ENCODE measurements around the gene PLCH2.
"Not testable (repeated sequence)": the region's sequence is repeated elsewhere in the genome, so short reads cannot be mapped to it uniquely, and the experiment has no call there.

The PLCH2 gene

GRCh38 chr1:2443277-2444137 is 32.6 kb upstream of the PLCH2 start:
- no peak for DNase-seq

DNA sequence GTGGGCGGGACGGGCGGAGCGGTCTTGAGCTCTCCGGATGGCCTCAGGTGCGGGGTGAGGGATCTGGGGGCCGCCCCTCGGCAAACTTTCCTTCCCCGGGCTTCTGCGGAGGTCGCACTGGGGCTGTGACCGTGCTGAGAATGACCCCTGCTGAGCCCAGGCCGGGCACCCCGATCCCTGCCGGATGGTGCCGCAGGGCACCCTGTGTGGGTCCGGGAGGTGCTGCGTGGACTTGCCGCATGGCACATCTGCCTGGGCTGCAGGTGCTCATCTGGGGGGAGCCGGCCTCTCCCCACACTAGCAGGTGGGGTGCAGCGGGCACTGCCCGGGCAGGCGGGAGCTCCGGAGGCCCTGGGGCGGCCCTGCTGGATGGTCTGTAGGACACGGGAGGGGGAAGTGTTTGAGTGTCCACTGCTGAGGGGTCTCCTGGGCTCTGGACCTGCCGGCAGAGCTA is 31.9 kb upstream of the PLCH2 start:
- no peak for DNase-seq

DNA sequence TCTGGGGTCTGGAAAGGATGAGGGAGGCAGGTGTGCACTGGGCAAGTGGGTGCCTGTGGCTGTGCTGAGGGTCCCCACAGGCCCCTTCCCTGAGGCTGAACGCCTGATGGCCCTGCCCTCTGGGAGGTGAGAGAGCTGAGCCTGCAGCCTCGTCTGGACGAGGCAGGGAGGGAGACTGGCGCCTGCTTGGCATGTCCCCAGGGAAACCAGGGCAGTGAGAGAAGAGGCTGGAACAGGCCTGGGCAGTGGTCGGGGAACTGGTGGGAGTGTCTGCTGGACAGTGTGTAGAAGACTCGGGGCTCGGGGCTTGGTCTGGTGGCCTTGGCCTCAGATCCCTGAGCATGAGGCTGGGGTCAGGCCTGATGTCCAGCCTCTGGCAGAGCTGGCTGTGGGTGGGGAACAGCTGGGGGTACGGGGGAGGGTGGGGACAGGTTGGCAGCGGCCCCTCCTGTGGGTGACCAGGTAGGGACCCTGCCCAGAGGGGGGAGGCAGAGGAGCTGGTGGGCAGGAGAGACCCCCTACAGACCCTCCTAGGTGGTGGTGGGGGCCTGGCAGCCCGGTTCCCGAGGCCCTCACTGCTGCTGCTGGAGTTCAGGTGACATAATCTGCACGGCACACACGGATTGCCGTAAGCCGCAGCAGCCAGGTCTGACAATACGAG is 30.8 kb upstream of the PLCH2 start:
- DNase-seq: no peak

DNA sequence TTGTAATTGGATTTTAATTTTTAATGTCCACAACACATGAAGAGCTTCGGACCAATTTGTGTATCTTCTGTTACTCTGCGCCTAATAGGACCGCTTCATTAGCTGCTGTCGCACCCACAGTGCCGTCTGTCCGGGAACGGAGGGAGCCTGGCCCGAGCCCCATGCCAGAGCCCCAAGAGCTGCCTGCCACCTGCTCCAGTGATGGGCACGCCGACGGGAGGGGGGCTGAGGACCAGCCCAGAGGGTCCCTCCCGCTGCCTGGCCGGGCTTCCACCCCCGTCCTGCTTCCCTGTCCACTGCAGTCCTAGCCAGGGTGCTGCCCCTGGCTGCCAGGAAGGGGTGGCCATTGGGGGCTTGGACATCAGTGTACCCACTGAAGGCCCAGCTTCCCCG is 30.3 kb upstream of the PLCH2 start:
- DNase-seq: no peak

DNA sequence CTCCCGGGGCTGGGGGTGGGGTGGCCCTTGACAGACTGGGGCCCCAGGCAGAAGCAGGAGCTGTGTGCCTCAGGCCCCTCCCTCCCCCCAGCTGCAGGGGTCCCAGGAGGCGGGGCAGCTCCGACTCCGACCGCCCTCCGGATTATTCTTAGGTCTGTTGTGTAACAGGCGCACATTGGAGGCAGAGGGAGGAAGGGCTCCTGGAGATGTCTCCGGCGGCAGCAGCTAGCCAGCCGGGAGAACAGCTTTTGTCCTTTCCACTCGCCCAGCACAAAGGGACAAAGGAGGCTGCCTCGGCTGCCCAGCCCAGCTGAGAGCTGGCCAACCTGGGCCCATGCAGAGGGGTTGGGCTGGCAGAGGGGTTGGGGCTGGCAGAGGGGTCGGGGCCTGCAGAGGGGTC is 29.7 kb upstream of the PLCH2 start:
- no peak for DNase-seq

DNA sequence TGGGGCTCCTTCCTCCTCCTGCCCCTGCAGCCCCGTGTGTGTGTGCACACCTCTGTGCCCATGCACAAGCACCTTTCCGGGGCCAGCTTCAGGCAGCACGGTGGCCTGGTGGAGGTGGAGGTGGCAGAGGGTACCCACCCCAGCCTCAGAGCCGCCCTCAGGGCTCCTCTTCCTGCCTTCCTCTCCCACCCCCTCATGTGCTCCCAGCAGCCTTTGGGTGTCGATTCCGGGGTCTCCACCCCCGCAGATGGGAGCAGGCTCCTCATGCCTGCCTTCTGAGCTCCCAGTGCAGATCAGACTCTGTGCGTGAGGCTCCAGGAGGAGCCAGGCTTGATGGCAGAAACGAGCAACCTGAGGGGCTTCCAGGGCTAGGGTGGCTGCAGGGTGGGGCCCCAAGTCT is 29.2 kb upstream of the PLCH2 start:
- DNase-seq: no peak

DNA sequence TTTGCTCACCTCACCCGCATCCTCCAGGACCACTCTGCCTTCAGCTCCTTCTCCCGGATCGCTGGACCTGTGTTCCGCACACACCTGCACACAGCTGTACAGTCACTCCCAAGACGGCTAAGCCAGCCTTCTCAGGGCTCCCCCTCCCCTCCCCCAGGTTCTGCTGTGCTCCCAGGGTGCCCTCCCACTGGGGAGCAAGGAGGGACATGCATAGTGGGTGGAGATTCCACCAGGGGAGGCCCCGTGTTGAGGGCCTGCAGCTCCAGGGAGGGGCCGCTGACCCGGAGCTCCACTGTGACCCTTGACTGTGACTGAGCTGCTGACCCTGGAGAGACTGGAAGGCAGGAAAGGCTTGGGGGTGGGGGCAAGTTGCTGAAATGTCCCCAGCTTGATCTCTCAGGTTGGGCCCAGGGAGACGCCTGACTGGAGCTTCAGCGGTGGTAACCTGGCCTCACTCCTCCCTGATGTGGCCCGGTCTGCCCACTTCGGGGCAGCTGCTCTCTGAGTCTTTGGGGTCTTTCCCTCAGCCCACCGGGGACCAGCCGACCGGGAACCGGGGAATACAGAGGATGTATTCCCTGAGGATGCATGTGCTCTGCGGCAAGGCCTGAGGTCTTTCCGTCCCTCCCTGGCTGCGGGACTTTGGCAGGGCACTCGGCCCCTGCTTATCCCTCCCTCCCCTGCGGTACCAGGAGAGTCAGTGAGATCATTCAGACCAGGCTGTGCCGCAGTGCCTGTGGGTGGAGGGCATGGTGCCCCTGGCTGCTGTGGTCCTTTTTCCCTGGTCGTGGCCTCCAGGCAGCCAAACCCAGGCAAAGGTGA is 28.6 kb upstream of the PLCH2 start:
- no peak for DNase-seq

GRCh38 chr1:2448098-2448445 is 28.0 kb upstream of the PLCH2 start:
- DNase-seq: peak; percentile 63

- DNase-seq: no peak
Observed at GRCh38 chr1:2449636-2450454, 26.2 kb upstream of the PLCH2 start.

DNA sequence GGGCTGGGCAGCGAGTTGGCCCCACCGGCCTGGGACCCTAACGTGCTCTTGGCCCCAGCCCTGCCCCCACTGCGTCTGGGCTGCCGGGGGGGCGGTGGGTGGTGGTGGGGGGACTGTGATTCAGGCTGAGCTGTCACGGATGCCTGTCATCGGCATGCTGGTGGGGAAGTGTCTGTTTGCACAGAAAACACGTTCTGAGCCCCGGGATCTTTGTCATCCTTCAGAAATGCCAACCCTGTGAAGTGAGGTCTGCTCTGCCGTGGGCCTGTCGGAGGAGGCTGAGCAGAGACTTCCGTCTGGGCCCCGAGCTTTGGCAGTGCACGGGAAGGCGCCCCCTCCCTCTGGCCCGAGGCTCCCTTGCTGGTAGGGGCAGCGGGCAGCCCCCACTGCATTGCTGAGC is 24.3 kb upstream of the PLCH2 start:
- DNase-seq: no peak

DNA sequence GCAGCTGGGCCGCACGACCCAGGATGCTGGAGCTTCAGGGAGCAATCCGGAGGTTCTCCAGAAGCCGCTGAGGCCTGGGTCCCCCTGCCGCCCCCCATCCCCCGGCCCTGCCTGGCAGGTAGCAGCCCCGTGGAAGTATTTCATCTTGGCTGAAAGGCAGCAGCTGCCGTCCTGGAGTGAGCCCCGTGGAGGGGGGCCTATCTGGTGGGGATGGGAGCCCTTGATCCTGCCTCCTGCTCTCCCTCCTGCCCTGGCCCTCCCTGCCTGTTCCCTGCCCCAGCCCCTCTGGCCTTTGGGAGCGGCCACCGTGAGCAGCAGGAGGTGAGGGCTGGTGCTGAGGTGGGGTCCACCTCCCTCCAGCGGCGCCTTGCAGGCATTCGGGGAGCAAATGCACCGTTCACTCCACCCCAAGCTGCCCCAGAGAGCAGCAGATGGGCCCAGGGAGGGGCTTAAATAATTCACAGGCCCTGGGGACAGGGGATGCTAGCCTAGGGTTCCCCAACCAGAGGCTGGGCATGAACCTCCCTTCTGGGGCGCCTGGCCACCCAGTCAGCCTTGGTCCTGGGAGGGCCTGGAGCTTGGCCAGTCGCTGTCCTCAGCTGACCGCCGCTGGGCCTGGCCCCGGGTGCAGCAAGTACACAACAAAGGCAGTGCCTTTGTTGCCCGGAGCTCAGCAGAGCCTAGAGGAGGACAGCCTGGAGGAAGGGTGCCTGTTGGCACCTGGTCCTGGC is 23.7 kb upstream of the PLCH2 start:
- DNase-seq: no peak

GRCh38 chr1:2452932-2453315 is 23.2 kb upstream of the PLCH2 start:
- no peak for DNase-seq

DNA sequence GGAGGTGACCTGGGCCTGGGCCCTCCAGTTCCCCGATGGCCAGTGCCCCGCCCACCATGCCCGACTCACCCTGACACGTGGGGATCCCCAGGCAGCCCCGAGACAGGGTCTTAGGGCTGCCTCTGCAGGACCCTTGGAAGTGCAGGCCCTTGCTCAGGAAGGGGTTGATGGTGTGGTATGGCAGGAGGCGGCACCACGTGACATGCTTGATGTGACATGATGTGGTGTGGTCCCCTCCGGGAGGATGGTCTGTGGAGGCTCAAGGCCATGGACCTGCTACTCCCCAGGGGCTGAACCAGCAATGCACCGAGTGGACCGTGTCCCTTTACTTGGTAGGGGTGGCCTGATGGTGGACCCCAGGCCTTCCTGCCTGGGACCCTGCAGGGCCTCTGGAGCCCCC is 21.9 kb upstream of the PLCH2 start:
- DNase-seq: no peak

GRCh38 chr1:2455757-2456156 is 20.3 kb upstream of the PLCH2 start:
- DNase-seq: peak; percentile 30

GRCh38 chr1:2457444-2457843 is 18.6 kb upstream of the PLCH2 start:
- DNase-seq: no peak

DNA sequence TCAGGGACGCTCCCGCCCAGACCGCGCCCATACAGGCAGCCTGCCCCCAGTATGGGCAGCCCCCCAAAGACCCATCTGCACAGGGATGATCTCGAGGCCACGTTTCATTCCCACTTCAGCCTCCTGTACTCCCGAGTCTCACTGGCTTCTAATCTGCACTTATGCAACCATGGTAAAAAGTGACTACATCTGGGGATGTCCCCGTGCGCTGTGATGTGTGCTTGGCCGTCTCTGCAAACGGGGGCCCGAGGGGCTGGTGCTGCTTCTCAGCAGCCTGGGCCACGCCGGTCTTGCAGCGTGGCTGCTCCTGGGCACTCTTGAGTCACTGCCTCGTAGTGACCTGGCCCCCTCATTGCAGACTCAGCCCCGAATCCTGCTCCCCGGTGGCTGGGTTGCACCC is 17.4 kb upstream of the PLCH2 start:
- no peak for DNase-seq

- not testable (repeated sequence) for DNase-seq
Observed at GRCh38 chr1:2459102-2459753, 16.9 kb upstream of the PLCH2 start.

DNA sequence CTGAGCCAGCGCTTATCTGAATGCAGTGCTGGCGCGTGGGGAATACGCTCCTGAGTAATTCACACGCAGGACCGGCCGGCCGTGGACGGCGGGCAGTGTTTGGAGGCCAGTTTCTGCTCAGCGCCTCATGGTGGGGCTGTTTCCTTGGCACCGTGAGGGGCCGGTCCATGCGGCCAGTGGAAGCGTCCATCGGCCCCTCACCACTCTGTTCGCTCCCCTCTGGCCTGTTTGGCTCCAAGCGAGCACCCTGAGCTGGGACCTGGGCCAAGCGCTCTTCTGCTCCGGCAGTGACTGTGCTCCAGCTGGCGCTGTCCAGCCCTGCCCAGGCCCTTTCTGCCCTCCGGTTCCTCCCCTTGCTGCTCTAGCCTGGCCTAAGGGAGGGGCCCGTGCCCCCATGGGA is 16.3 kb upstream of the PLCH2 start:
- DNase-seq: no peak

- peak; percentile 28 for DNase-seq
Observed at GRCh38 chr1:2460203-2460602, 15.9 kb upstream of the PLCH2 start.

DNA sequence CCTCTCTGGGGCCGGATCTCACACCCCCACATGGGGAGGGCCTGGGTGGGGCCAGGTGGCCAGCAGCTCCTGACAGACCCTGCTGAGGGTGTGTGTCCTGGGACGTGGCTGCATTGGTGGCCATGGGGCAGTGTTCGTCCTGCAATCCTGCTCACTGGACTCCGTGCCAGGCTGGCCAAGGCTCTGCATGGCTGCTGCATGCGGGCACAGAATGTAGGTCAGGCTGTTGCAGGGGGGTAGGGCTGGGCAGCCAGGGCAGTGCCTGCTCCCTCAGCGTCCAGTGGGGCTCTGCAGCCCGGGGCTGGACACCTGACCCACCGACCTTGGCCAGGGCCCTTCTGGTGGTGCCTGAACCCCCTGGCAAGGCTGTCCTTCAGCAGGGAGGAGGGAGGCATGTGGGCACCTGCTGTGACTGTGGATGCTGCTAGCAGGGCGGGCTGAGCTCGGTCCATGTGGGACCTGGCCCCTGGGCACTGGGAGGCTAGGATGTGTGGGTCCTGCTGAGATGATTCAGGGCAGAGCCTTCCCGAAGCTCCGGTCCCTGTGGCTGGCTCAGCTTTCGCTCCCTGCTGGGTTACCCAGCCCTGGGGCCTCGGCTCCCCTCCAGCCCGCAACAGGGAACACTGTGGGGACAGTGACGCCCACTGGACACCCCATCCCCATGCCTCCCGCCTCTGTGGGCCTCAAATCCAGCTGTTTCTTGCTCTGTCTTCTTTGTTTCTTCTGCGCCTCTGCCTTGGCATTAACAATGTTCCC is 14.9 kb upstream of the PLCH2 start:
- DNase-seq: no peak

- DNase-seq: no peak
Observed at GRCh38 chr1:2462819-2463218, 13.3 kb upstream of the PLCH2 start.

Data from NCI-H146 (cell line).